Measurements from ENCODE around the gene CFAP299. TPM values are rescaled to one million over a fixed set of nuclear protein-coding genes. Genes with fewer than 3 reads are reported as not detected.

The CFAP299 gene
- total and polyA plus RNA-seq, 4 donors: 2.8 to 30.2 (median 6.6) TPM

DNA sequence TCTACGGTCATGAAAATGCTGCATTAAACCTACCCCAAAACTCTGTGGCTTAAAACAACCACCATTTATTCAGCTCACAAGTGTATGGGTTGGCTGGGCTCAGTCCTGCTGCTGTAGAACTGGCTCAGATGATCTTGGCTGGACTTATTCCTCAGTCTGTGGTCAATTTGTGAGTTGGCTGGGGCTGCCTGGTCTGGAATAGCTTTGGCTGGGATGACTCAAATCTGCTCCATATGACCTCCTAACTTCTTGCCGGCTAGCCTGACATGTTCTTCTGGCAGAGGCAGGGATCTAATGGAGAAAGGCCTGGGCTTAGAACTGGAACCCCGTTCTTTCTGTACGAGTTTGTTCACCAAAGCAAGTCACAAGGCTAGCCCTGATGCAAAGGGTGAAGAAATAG, 71.7 kb downstream of the CFAP299 start:
- TF ChIP-seq, protein P1, sequence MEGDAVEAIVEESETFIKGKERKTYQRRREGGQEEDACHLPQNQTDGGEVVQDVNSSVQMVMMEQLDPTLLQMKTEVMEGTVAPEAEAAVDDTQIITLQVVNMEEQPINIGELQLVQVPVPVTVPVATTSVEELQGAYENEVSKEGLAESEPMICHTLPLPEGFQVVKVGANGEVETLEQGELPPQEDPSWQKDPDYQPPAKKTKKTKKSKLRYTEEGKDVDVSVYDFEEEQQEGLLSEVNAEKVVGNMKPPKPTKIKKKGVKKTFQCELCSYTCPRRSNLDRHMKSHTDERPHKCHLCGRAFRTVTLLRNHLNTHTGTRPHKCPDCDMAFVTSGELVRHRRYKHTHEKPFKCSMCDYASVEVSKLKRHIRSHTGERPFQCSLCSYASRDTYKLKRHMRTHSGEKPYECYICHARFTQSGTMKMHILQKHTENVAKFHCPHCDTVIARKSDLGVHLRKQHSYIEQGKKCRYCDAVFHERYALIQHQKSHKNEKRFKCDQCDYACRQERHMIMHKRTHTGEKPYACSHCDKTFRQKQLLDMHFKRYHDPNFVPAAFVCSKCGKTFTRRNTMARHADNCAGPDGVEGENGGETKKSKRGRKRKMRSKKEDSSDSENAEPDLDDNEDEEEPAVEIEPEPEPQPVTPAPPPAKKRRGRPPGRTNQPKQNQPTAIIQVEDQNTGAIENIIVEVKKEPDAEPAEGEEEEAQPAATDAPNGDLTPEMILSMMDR (IDR thresholded peaks at IDR 0.05; ENCODE audit: control extremely low read depth, extremely low read depth): no peak
- H3K4me3 ChIP-seq: no peak overlapping the region
- no peak overlapping the region for H3K27ac ChIP-seq (ENCODE audit: low read depth in 1 of 2, low read length in 1 of 2)
- no peaks in the 10 kb centered on the region for H3K36me3 ChIP-seq (ENCODE audit: control insufficient read depth in 4 of 4, insufficient read depth in 4 of 4, low read length in 4 of 4)
- 83 to 88% methylated on average over 4 of the region's 4 CpGs for WGBS, 2 donors
- no peak for DNase-seq
- H3K9ac ChIP-seq (ENCODE audit: insufficient read depth in 1 of 2, low read length in 2 of 2): no peak overlapping the region
- H3K4me1 ChIP-seq (ENCODE audit: control insufficient read depth in 5 of 5, insufficient read depth in 5 of 5, low read length in 5 of 5): no peaks in the 10 kb centered on the region
- no peaks in the 10 kb centered on the region for H3K27me3 ChIP-seq (ENCODE audit: control insufficient read depth in 3 of 3, insufficient read depth in 3 of 3, low read length in 2 of 3)
- no peak for ATAC-seq (ENCODE audit: insufficient read depth, low FRiP score)
- no peaks in the 10 kb centered on the region for H3K9me3 ChIP-seq (ENCODE audit: control insufficient read depth in 4 of 4, insufficient read depth in 3 of 4, low read length in 3 of 4)

DNA sequence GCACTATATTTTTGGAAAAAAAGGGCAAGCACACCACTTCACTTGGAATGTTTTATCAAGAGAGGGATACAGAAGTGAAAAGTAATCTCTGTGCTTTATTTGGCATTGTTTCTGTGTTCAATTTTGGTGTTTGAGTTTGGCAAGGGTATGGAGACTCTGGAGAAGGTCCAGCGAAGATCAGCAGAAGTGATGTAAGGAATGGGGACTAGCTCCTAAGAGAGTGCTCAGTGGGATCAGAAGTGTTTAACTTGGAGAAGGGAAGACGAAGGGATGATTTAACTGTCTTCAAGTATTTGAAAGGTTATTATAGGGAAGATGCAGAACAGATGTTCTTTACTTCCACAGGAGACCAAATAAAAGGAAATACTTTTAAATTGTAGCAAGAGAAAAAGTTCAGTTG, 74.3 kb downstream of the CFAP299 start:
- TF ChIP-seq, protein P1 (IDR thresholded peaks at IDR 0.05; ENCODE audit: control extremely low read depth, extremely low read depth): no peak
- Histone ChIP-seq H3K9me3 (ENCODE audit: control insufficient read depth in 4 of 4, insufficient read depth in 3 of 4, low read length in 3 of 4) (no peaks in the 10 kb centered on the region), H3K4me1 (ENCODE audit: control insufficient read depth in 5 of 5, insufficient read depth in 5 of 5, low read length in 5 of 5) (no peaks in the 10 kb centered on the region), H3K4me3 (no peak overlapping the region), H3K27ac (ENCODE audit: low read depth in 1 of 2, low read length in 1 of 2) (no peak overlapping the region), H3K9ac (ENCODE audit: insufficient read depth in 1 of 2, low read length in 2 of 2) (no peak overlapping the region), H3K36me3 (ENCODE audit: control insufficient read depth in 4 of 4, insufficient read depth in 4 of 4, low read length in 4 of 4) (no peaks in the 10 kb centered on the region), H3K27me3 (ENCODE audit: control insufficient read depth in 3 of 3, insufficient read depth in 3 of 3, low read length in 2 of 3) (no peaks in the 10 kb centered on the region)
- DNase-seq (no peak), ATAC-seq (ENCODE audit: insufficient read depth, low FRiP score) (no peak)
- WGBS, 2 donors: 73 to 84% methylated on average over 2 of the region's 2 CpGs

DNA sequence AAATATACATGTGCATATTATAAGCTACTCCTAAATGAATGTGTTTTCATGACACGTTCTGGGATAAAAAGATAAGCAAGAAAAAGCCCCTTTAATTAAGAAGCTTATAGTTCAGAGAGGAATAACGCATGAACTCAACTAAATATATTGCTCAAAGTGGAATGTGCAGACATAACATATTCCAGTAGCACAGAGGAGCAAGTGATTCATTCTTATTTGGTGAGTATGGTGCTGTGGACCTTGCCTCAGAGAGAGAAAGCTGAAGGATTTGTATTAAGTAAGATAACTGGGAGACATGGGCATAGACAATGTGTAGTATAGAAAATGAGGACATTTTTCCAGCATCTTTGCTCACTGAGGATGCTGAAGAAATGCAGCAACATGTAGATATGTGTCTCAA, 76.8 kb downstream of the CFAP299 start:
- ATAC-seq (ENCODE audit: insufficient read depth, low FRiP score): no peak

DNA sequence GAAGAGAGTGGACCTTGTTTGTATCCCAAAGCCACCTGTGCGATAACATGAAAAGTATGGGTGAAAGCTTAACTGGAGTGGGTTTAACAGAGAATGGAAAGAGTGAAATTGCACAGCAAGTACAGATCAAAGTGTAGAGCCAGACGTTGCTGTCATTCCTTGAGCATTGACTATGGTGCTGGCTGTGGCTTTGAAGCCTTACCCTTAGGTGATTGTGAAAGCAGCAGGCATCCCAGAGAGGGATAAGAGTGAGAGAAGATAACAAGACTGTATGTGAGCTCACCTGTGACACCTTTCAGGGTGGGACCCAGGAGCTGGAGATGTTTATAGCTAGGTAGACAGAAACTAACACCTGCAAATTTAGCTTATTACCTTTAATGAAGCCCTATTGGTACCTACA, 77.6 kb downstream of the CFAP299 start:
- no peak overlapping the region for H3K4me3 ChIP-seq
- no peaks in the 10 kb centered on the region for H3K27me3 ChIP-seq (ENCODE audit: control insufficient read depth in 3 of 3, insufficient read depth in 3 of 3, low read length in 2 of 3)
- 30 to 60% methylated on average over 2 of the region's 2 CpGs for WGBS, 2 donors
- H3K4me1 ChIP-seq (ENCODE audit: control insufficient read depth in 5 of 5, insufficient read depth in 5 of 5, low read length in 5 of 5): no peaks in the 10 kb centered on the region
- ATAC-seq (ENCODE audit: insufficient read depth, low FRiP score) (no peak), DNase-seq (no peak)
- no peaks in the 10 kb centered on the region for H3K9me3 ChIP-seq (ENCODE audit: control insufficient read depth in 4 of 4, insufficient read depth in 3 of 4, low read length in 3 of 4)
- H3K36me3 ChIP-seq (ENCODE audit: control insufficient read depth in 4 of 4, insufficient read depth in 4 of 4, low read length in 4 of 4): no peaks in the 10 kb centered on the region
- H3K27ac ChIP-seq (ENCODE audit: low read depth in 1 of 2, low read length in 1 of 2): no peak overlapping the region
- TF ChIP-seq, protein P1 (IDR thresholded peaks at IDR 0.05; ENCODE audit: control extremely low read depth, extremely low read depth): no peak
- no peak overlapping the region for H3K9ac ChIP-seq (ENCODE audit: insufficient read depth in 1 of 2, low read length in 2 of 2)

More for the DNA sequence above, 76.8 kb downstream of the CFAP299 start:
- Histone ChIP-seq H3K9ac (ENCODE audit: insufficient read depth in 1 of 2, low read length in 2 of 2) (no peak overlapping the region), H3K36me3 (ENCODE audit: control insufficient read depth in 4 of 4, insufficient read depth in 4 of 4, low read length in 4 of 4) (no peaks in the 10 kb centered on the region), H3K4me3 (no peak overlapping the region), H3K27me3 (ENCODE audit: control insufficient read depth in 3 of 3, insufficient read depth in 3 of 3, low read length in 2 of 3) (no peaks in the 10 kb centered on the region), H3K27ac (ENCODE audit: low read depth in 1 of 2, low read length in 1 of 2) (no peak overlapping the region), H3K4me1 (ENCODE audit: control insufficient read depth in 5 of 5, insufficient read depth in 5 of 5, low read length in 5 of 5) (no peaks in the 10 kb centered on the region), H3K9me3 (ENCODE audit: control insufficient read depth in 4 of 4, insufficient read depth in 3 of 4, low read length in 3 of 4) (no peaks in the 10 kb centered on the region)
- TF ChIP-seq, protein P1 (IDR thresholded peaks at IDR 0.05; ENCODE audit: control extremely low read depth, extremely low read depth): no peak
- WGBS, 2 donors: 86 to 88% methylated on average over 2 of the region's 2 CpGs
- DNase-seq: no peak

Data from lung (tissue), 12 donors.